ENCODE data around the gene SND1.

SND1 gene

DNA sequence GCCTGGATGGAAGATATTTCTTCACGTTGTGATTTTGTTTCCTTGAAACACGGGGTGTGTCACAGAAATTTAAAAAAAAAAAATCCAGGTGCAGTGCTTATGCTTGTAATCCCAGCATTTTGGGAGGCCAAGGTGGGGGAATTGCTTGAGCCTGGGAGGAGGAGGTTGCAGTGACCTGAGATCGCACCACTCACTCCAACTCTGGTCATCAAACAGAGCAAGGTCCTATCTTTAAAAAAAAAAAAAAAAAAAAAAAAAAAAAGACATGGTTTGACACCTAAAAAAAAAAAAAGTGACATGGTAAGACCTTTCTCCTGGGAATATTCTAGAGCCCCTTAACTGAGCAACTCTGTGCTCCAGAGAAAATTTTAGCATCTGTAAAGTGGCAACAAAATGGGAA is 388.2 kb downstream of the SND1 start:
- TF ChIP-seq, protein P1, sequence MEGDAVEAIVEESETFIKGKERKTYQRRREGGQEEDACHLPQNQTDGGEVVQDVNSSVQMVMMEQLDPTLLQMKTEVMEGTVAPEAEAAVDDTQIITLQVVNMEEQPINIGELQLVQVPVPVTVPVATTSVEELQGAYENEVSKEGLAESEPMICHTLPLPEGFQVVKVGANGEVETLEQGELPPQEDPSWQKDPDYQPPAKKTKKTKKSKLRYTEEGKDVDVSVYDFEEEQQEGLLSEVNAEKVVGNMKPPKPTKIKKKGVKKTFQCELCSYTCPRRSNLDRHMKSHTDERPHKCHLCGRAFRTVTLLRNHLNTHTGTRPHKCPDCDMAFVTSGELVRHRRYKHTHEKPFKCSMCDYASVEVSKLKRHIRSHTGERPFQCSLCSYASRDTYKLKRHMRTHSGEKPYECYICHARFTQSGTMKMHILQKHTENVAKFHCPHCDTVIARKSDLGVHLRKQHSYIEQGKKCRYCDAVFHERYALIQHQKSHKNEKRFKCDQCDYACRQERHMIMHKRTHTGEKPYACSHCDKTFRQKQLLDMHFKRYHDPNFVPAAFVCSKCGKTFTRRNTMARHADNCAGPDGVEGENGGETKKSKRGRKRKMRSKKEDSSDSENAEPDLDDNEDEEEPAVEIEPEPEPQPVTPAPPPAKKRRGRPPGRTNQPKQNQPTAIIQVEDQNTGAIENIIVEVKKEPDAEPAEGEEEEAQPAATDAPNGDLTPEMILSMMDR (IDR thresholded peaks at IDR 0.05; ENCODE audit: insufficient read depth, low read depth, low read length, missing control alignments) = no peak
- H3K4me3 ChIP-seq (ENCODE audit: low read depth, low read length) = no peak overlapping the region
- DNase-seq (ENCODE audit: low read depth) = no peak

GRCh38 chr7:128041203-128041602 is 389.2 kb downstream of the SND1 start:
- no peak for DNase-seq (ENCODE audit: low read depth)
- TF ChIP-seq, protein P1 (IDR thresholded peaks at IDR 0.05; ENCODE audit: insufficient read depth, low read depth, low read length, missing control alignments) = no peak
- H3K4me3 ChIP-seq (ENCODE audit: low read depth, low read length) = no peak overlapping the region

DNA sequence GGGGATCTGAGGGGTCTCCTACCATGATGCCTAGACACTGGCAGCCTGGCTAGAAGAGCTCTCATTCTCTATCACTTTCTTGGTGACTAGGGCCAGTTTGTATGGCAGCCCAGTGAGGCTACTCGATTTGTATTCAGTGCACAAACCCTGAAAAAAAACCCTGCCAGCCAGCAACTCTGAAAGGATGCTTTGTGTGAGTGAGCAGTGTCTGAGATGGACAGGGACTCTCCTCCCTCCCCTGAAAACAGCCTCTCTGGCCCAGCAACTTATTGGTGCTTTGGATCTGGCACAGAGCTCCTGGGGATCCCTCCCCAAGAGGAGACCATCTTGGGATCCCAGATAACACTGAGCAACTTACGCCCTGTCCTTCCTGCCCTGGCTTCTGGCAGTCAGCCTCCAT is 390.0 kb downstream of the SND1 start:
- TF ChIP-seq, protein P1 (IDR thresholded peaks at IDR 0.05; ENCODE audit: insufficient read depth, low read depth, low read length, missing control alignments) = no peak

DNA sequence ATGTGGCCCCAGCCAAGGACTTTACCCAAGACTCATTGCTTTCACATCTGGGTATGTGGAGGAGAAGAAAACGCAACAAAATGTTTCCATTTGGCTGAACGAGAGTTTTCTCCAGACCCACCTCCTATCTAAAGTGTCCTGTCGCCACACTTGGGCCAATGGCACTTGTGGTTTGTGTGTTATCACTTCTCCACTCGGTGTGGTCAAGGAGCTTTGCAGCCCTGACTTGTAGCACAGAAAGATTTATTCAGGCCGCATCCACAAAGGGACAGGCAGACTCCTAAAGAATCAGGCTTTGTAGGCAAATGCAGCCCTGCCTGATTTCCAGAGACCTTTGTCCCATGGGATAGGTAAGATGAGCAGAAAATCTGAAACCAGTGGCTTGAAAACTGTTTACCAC is 392.1 kb downstream of the SND1 start:
- DNase-seq (ENCODE audit: low read depth) = peak; percentile 29
- H3K4me3 ChIP-seq (ENCODE audit: low read depth, low read length) = no peak overlapping the region
- TF ChIP-seq, protein P1 (IDR thresholded peaks at IDR 0.05; ENCODE audit: insufficient read depth, low read depth, low read length, missing control alignments) = no peak

More for the DNA sequence above, 390.0 kb downstream of the SND1 start:
- H3K4me3 ChIP-seq (ENCODE audit: low read depth, low read length) = no peak overlapping the region
- DNase-seq (ENCODE audit: low read depth) = no peak

GRCh38 chr7:128045158-128045557 is 393.2 kb downstream of the SND1 start:
- TF ChIP-seq, protein P1 (IDR thresholded peaks at IDR 0.05; ENCODE audit: insufficient read depth, low read depth, low read length, missing control alignments) = no peak
- no peak for DNase-seq (ENCODE audit: low read depth)
- H3K4me3 ChIP-seq (ENCODE audit: low read depth, low read length) = no peak overlapping the region

DNA sequence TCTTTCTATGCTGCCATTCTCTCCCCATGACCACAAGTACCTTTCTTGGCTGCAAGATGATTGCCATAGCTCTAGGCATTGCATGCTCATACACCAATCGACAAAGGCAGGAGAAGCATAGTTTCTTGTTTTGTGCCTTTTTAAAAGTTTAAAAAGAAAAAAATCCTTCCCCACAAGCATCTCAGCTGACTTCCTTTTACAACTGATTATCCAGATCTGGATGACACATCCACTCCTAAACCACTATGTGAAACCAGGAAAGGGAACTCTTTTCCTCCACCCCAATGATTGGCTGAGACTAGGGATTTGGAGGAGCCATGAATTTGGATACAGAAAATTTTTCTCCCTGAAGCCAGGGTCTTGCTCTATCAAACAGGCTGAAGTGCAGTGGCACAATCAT is 393.8 kb downstream of the SND1 start:
- H3K4me3 ChIP-seq (ENCODE audit: low read depth, low read length) = no peak overlapping the region
- DNase-seq (ENCODE audit: low read depth) = no peak
- TF ChIP-seq, protein P1 (IDR thresholded peaks at IDR 0.05; ENCODE audit: insufficient read depth, low read depth, low read length, missing control alignments) = no peak

GRCh38 chr7:128052404-128052803 is 400.4 kb downstream of the SND1 start:
- TF ChIP-seq, protein P1 (IDR thresholded peaks at IDR 0.05; ENCODE audit: insufficient read depth, low read depth, low read length, missing control alignments) = no peak
- no peak for DNase-seq (ENCODE audit: low read depth)
- H3K4me3 ChIP-seq (ENCODE audit: low read depth, low read length) = no peak overlapping the region
